ENCODE measurements around the gene KIF1B.
A peak's percentile ranks its signal among the peaks of the same experiment; 100 is the strongest.
"Not testable (repeated sequence)": the region's sequence is repeated elsewhere in the genome, so short reads cannot be mapped to it uniquely, and the experiment has no call there.

The KIF1B gene

GRCh38 chr1:10368194-10368593 is 157.8 kb downstream of the KIF1B start:
- Histone ChIP-seq H3K4me3 (ENCODE audit: low read length) (no peak overlapping the region), H3K27me3 (replicated peaks; ENCODE audit: insufficient read depth, low read length) (no peaks in the 10 kb centered on the region), H3K4me2 (ENCODE audit: low read depth, low read length) (no peak overlapping the region), H3F3A (ENCODE audit: insufficient read depth, low read length) (no peaks in the 10 kb centered on the region), H3K4me1 (ENCODE audit: low read length) (no peaks in the 10 kb centered on the region), H3K9ac (ENCODE audit: low read length) (no peak overlapping the region), H2AFZ (ENCODE audit: low read length) (no peak overlapping the region), H3K79me2 (ENCODE audit: low read length) (no peaks in the 10 kb centered on the region), H4K20me1 (ENCODE audit: insufficient read depth, low read length) (no peaks in the 10 kb centered on the region), H3K9me3 (replicated peaks; ENCODE audit: insufficient read depth, low read length) (no peaks in the 10 kb centered on the region), H3K36me3 (replicated peaks; ENCODE audit: insufficient read depth, low read length) (no peaks in the 10 kb centered on the region; the same call in 1 of the 2 replicates), H3K9me2 (replicated peaks; ENCODE audit: insufficient read depth, low read length) (no peaks in the 10 kb centered on the region), H3K27ac (ENCODE audit: low read length) (no peak overlapping the region)
- no peak for TF ChIP-seq EZH2phosphoT487 (IDR thresholded peaks at IDR 0.05; ENCODE audit: low read length)
- TF ChIP-seq CTCF (IDR thresholded peaks at IDR 0.05; ENCODE audit: low read length): no peak
- no peak for TF ChIP-seq EZH2 (optimal IDR thresholded peaks at IDR 0.05; ENCODE audit: low read depth, low read length)
- DNase-seq: no peak

- Histone ChIP-seq H4K20me1 (ENCODE audit: insufficient read depth, low read length) (no peaks in the 10 kb centered on the region), H3K9me3 (replicated peaks; ENCODE audit: insufficient read depth, low read length) (no peaks in the 10 kb centered on the region), H3K4me1 (ENCODE audit: low read length) (no peaks in the 10 kb centered on the region), H3K79me2 (ENCODE audit: low read length) (no peaks in the 10 kb centered on the region), H3K27me3 (replicated peaks; ENCODE audit: insufficient read depth, low read length) (no peaks in the 10 kb centered on the region), H3K9me2 (replicated peaks; ENCODE audit: insufficient read depth, low read length) (no peaks in the 10 kb centered on the region), H3K9ac (ENCODE audit: low read length) (no peak overlapping the region), H2AFZ (ENCODE audit: low read length) (no peak overlapping the region), H3K4me3 (ENCODE audit: low read length) (no peak overlapping the region), H3K36me3 (replicated peaks; ENCODE audit: insufficient read depth, low read length) (no peaks in the 10 kb centered on the region), H3K27ac (ENCODE audit: low read length) (no peak overlapping the region), H3F3A (ENCODE audit: insufficient read depth, low read length) (no peaks in the 10 kb centered on the region), H3K4me2 (ENCODE audit: low read depth, low read length) (no peak overlapping the region)
- no peak for DNase-seq
- TF ChIP-seq CTCF (IDR thresholded peaks at IDR 0.05; ENCODE audit: low read length): no peak
- TF ChIP-seq EZH2phosphoT487 (IDR thresholded peaks at IDR 0.05; ENCODE audit: low read length): no peak
- no peak for TF ChIP-seq EZH2 (optimal IDR thresholded peaks at IDR 0.05; ENCODE audit: low read depth, low read length)
Observed at GRCh38 chr1:10374442-10374860, 164.1 kb downstream of the KIF1B start.

- H3K27ac ChIP-seq (ENCODE audit: low read length); H3K4me3 ChIP-seq (ENCODE audit: low read length); H3K9me3 ChIP-seq (replicated peaks; ENCODE audit: insufficient read depth, low read length); H3K27me3 ChIP-seq (replicated peaks; ENCODE audit: insufficient read depth, low read length); H3K36me3 ChIP-seq (replicated peaks; ENCODE audit: insufficient read depth, low read length); H3K4me1 ChIP-seq (ENCODE audit: low read length); H3K9ac ChIP-seq (ENCODE audit: low read length); H2AFZ ChIP-seq (ENCODE audit: low read length); H4K20me1 ChIP-seq (ENCODE audit: insufficient read depth, low read length); H3K9me2 ChIP-seq (replicated peaks; ENCODE audit: insufficient read depth, low read length); H3K4me2 ChIP-seq (ENCODE audit: low read depth, low read length); H3F3A ChIP-seq (ENCODE audit: insufficient read depth, low read length); H3K79me2 ChIP-seq (ENCODE audit: low read length): not testable (repeated sequence)
- peak; percentile 60 for TF ChIP-seq CTCF (IDR thresholded peaks at IDR 0.05; ENCODE audit: low read length)
- DNase-seq: peak; percentile 58
Observed at GRCh38 chr1:10377365-10378029, 167.1 kb downstream of the KIF1B start.

All from MM.1S (cell line).